Measurements from ENCODE around the gene PDE4D.

PDE4D gene

GRCh38 chr5:59712836-59713497, 180.6 kb downstream of the PDE4D start:
- peaks cover 3 to 6% of the 10 kb centered on the region in 2 donors for H3K4me1 ChIP-seq (ENCODE audit: control insufficient read depth in 2 of 2, insufficient read depth in 1 of 2, low read depth in 1 of 2, low read length in 2 of 2)
- no peak overlapping the region for H2BK5ac ChIP-seq (ENCODE audit: low read length)
- no peak overlapping the region for H3K18ac ChIP-seq (ENCODE audit: low read length)
- WGBS, 2 donors (ENCODE audit: extremely low coverage in 2 of 2, insufficient read length in 2 of 2, insufficient replicate concordance in 1 of 2), result no CpG with 5 or more reads among the region's 6 CpGs
- no peak overlapping the region for H2AK5ac ChIP-seq (ENCODE audit: low read depth, low read length)
- no peak overlapping the region for H4K91ac ChIP-seq (ENCODE audit: low read depth, low read length, poor library complexity)
- H3K23ac ChIP-seq (ENCODE audit: low read depth, low read length, poor library complexity), result no peak overlapping the region
- no peak overlapping the region for H4K8ac ChIP-seq (ENCODE audit: low read depth, low read length)
- H2BK12ac ChIP-seq (ENCODE audit: low read length), result no peak overlapping the region
- H3K36me3 ChIP-seq (replicated peaks in 1 of 2; ENCODE audit: control insufficient read depth in 2 of 2, insufficient read depth in 2 of 2, low read length in 2 of 2), result no peaks in the 10 kb centered on the region
- H3K14ac ChIP-seq (ENCODE audit: low read length), result no peak overlapping the region
- H3K4me3 ChIP-seq (ENCODE audit: low read length in 2 of 2), result no peak overlapping the region
- peak; percentile 17 for DNase-seq (ENCODE audit: low spot score)
- H3K27ac ChIP-seq (replicated peaks; ENCODE audit: low read length), result no peak overlapping the region
- H3K9me3 ChIP-seq (replicated peaks in 1 of 2; ENCODE audit: control insufficient read depth in 2 of 2, insufficient read depth in 1 of 2, low read depth in 1 of 2, low read length in 2 of 2), result peaks cover 12 to 14% of the 10 kb centered on the region in 2 donors
- H2AFZ ChIP-seq (ENCODE audit: low read length), result no peak overlapping the region
- H3K9ac ChIP-seq (ENCODE audit: low read depth, low read length, poor library complexity), result no peak overlapping the region
- no peak overlapping the region for H2BK120ac ChIP-seq (ENCODE audit: low read depth, low read length)
- H3K27me3 ChIP-seq (ENCODE audit: control insufficient read depth in 3 of 3, insufficient read depth in 3 of 3, low read depth in 1 of 3, low read length in 3 of 3), result peaks cover 0 to 6% (median 2%) of the 10 kb centered on the region in 3 experiments
- H3K79me1 ChIP-seq (ENCODE audit: low read depth, low read length), result no peaks in the 10 kb centered on the region
- H3K4ac ChIP-seq (ENCODE audit: low read length), result no peak overlapping the region
- H2BK15ac ChIP-seq (ENCODE audit: low read length), result no peak overlapping the region
- no peak overlapping the region for H3K4me2 ChIP-seq (ENCODE audit: insufficient read depth, low read length, poor library complexity, severe bottlenecking)

- H3K18ac ChIP-seq (ENCODE audit: low read length), result no peak overlapping the region
- peaks cover 3 to 6% of the 10 kb centered on the region in 2 donors for H3K4me1 ChIP-seq (ENCODE audit: control insufficient read depth in 2 of 2, insufficient read depth in 1 of 2, low read depth in 1 of 2, low read length in 2 of 2)
- no peaks in the 10 kb centered on the region for H3K36me3 ChIP-seq (replicated peaks in 1 of 2; ENCODE audit: control insufficient read depth in 2 of 2, insufficient read depth in 2 of 2, low read length in 2 of 2)
- no peak overlapping the region for H3K9ac ChIP-seq (ENCODE audit: low read depth, low read length, poor library complexity)
- no peak overlapping the region for H3K23ac ChIP-seq (ENCODE audit: low read depth, low read length, poor library complexity)
- no peak overlapping the region for H3K4ac ChIP-seq (ENCODE audit: low read length)
- H2BK15ac ChIP-seq (ENCODE audit: low read length), result no peak overlapping the region
- no peaks in the 10 kb centered on the region for H3K79me1 ChIP-seq (ENCODE audit: low read depth, low read length)
- no peak for DNase-seq (ENCODE audit: low spot score)
- H3K14ac ChIP-seq (ENCODE audit: low read length), result no peak overlapping the region
- no CpG with 5 or more reads among the region's 1 CpG for WGBS, 2 donors (ENCODE audit: extremely low coverage in 2 of 2, insufficient read length in 2 of 2, insufficient replicate concordance in 1 of 2)
- no peak overlapping the region for H2BK120ac ChIP-seq (ENCODE audit: low read depth, low read length)
- H3K27ac ChIP-seq (replicated peaks; ENCODE audit: low read length), result no peak overlapping the region
- H2BK12ac ChIP-seq (ENCODE audit: low read length), result no peak overlapping the region
- H4K91ac ChIP-seq (ENCODE audit: low read depth, low read length, poor library complexity), result no peak overlapping the region
- no peak overlapping the region for H2AFZ ChIP-seq (ENCODE audit: low read length)
- no peak overlapping the region for H2AK5ac ChIP-seq (ENCODE audit: low read depth, low read length)
- H3K27me3 ChIP-seq (ENCODE audit: control insufficient read depth in 3 of 3, insufficient read depth in 3 of 3, low read depth in 1 of 3, low read length in 3 of 3), result peaks cover 0 to 4% (median 2%) of the 10 kb centered on the region in 3 experiments
- no peak overlapping the region for H2BK5ac ChIP-seq (ENCODE audit: low read length)
- peaks cover 12 to 14% of the 10 kb centered on the region in 2 donors for H3K9me3 ChIP-seq (replicated peaks in 1 of 2; ENCODE audit: control insufficient read depth in 2 of 2, insufficient read depth in 1 of 2, low read depth in 1 of 2, low read length in 2 of 2)
- H4K8ac ChIP-seq (ENCODE audit: low read depth, low read length), result no peak overlapping the region
- H3K4me2 ChIP-seq (ENCODE audit: insufficient read depth, low read length, poor library complexity, severe bottlenecking), result no peak overlapping the region
- H3K4me3 ChIP-seq (ENCODE audit: low read length in 2 of 2), result no peak overlapping the region
Observed at GRCh38 chr5:59711310-59711709, 182.2 kb downstream of the PDE4D start.

GRCh38 chr5:59709846-59710245, 183.7 kb downstream of the PDE4D start:
- no CpG with 5 or more reads among the region's 2 CpGs for WGBS, 2 donors (ENCODE audit: extremely low coverage in 2 of 2, insufficient read length in 2 of 2, insufficient replicate concordance in 1 of 2)
- H2BK5ac ChIP-seq (ENCODE audit: low read length), result no peak overlapping the region
- no peak overlapping the region for H2BK120ac ChIP-seq (ENCODE audit: low read depth, low read length)
- DNase-seq (ENCODE audit: low spot score), result no peak
- peaks cover 3 to 6% of the 10 kb centered on the region in 2 donors for H3K4me1 ChIP-seq (ENCODE audit: control insufficient read depth in 2 of 2, insufficient read depth in 1 of 2, low read depth in 1 of 2, low read length in 2 of 2)
- H2BK12ac ChIP-seq (ENCODE audit: low read length), result no peak overlapping the region
- peaks cover 0 to 2% (median 1%) of the 10 kb centered on the region in 3 experiments for H3K27me3 ChIP-seq (ENCODE audit: control insufficient read depth in 3 of 3, insufficient read depth in 3 of 3, low read depth in 1 of 3, low read length in 3 of 3)
- peak overlapping the region; percentile 64 for H2AFZ ChIP-seq (ENCODE audit: low read length)
- H3K36me3 ChIP-seq (replicated peaks in 1 of 2; ENCODE audit: control insufficient read depth in 2 of 2, insufficient read depth in 2 of 2, low read length in 2 of 2), result no peaks in the 10 kb centered on the region
- no peak overlapping the region for H4K8ac ChIP-seq (ENCODE audit: low read depth, low read length)
- H3K18ac ChIP-seq (ENCODE audit: low read length), result no peak overlapping the region
- H2AK5ac ChIP-seq (ENCODE audit: low read depth, low read length), result no peak overlapping the region
- no peak overlapping the region for H3K9ac ChIP-seq (ENCODE audit: low read depth, low read length, poor library complexity)
- no peak overlapping the region for H3K4ac ChIP-seq (ENCODE audit: low read length)
- H2BK15ac ChIP-seq (ENCODE audit: low read length), result no peak overlapping the region
- H3K14ac ChIP-seq (ENCODE audit: low read length), result no peak overlapping the region
- H3K4me2 ChIP-seq (ENCODE audit: insufficient read depth, low read length, poor library complexity, severe bottlenecking), result no peak overlapping the region
- no peak overlapping the region for H3K27ac ChIP-seq (replicated peaks; ENCODE audit: low read length)
- H3K4me3 ChIP-seq (ENCODE audit: low read length in 2 of 2), result no peak overlapping the region
- peaks cover 8 to 14% of the 10 kb centered on the region in 2 donors for H3K9me3 ChIP-seq (replicated peaks in 1 of 2; ENCODE audit: control insufficient read depth in 2 of 2, insufficient read depth in 1 of 2, low read depth in 1 of 2, low read length in 2 of 2)
- no peak overlapping the region for H3K23ac ChIP-seq (ENCODE audit: low read depth, low read length, poor library complexity)
- no peak overlapping the region for H4K91ac ChIP-seq (ENCODE audit: low read depth, low read length, poor library complexity)
- H3K79me1 ChIP-seq (ENCODE audit: low read depth, low read length), result no peaks in the 10 kb centered on the region

GRCh38 chr5:59709346-59709821, 184.1 kb downstream of the PDE4D start:
- H3K27ac ChIP-seq (replicated peaks; ENCODE audit: low read length), result no peak overlapping the region
- no peak overlapping the region for H2BK12ac ChIP-seq (ENCODE audit: low read length)
- no peak overlapping the region for H4K91ac ChIP-seq (ENCODE audit: low read depth, low read length, poor library complexity)
- no peak overlapping the region for H4K8ac ChIP-seq (ENCODE audit: low read depth, low read length)
- H3K23ac ChIP-seq (ENCODE audit: low read depth, low read length, poor library complexity), result no peak overlapping the region
- H2BK120ac ChIP-seq (ENCODE audit: low read depth, low read length), result no peak overlapping the region
- no peak overlapping the region for H3K9ac ChIP-seq (ENCODE audit: low read depth, low read length, poor library complexity)
- DNase-seq (ENCODE audit: low spot score), result no peak
- no peaks in the 10 kb centered on the region for H3K79me1 ChIP-seq (ENCODE audit: low read depth, low read length)
- no CpG with 5 or more reads among the region's 4 CpGs for WGBS, 2 donors (ENCODE audit: extremely low coverage in 2 of 2, insufficient read length in 2 of 2, insufficient replicate concordance in 1 of 2)
- H3K4ac ChIP-seq (ENCODE audit: low read length), result no peak overlapping the region
- no peak overlapping the region for H3K18ac ChIP-seq (ENCODE audit: low read length)
- H2BK15ac ChIP-seq (ENCODE audit: low read length), result no peak overlapping the region
- H3K14ac ChIP-seq (ENCODE audit: low read length), result no peak overlapping the region
- no peak overlapping the region for H3K4me3 ChIP-seq (ENCODE audit: low read length in 2 of 2)
- H3K4me2 ChIP-seq (ENCODE audit: insufficient read depth, low read length, poor library complexity, severe bottlenecking), result no peak overlapping the region
- no peak overlapping the region for H2BK5ac ChIP-seq (ENCODE audit: low read length)
- H3K36me3 ChIP-seq (replicated peaks in 1 of 2; ENCODE audit: control insufficient read depth in 2 of 2, insufficient read depth in 2 of 2, low read length in 2 of 2), result no peaks in the 10 kb centered on the region
- peak overlapping the region; percentile 64 for H2AFZ ChIP-seq (ENCODE audit: low read length)
- peaks cover 0 to 2% (median 1%) of the 10 kb centered on the region in 3 experiments for H3K27me3 ChIP-seq (ENCODE audit: control insufficient read depth in 3 of 3, insufficient read depth in 3 of 3, low read depth in 1 of 3, low read length in 3 of 3)
- no peak overlapping the region for H2AK5ac ChIP-seq (ENCODE audit: low read depth, low read length)
- H3K4me1 ChIP-seq (ENCODE audit: control insufficient read depth in 2 of 2, insufficient read depth in 1 of 2, low read depth in 1 of 2, low read length in 2 of 2), result peaks cover 3 to 6% of the 10 kb centered on the region in 2 donors
- H3K9me3 ChIP-seq (replicated peaks in 1 of 2; ENCODE audit: control insufficient read depth in 2 of 2, insufficient read depth in 1 of 2, low read depth in 1 of 2, low read length in 2 of 2), result peaks cover 8 to 14% of the 10 kb centered on the region in 2 donors
